CD8-positive, alpha-beta memory T cell (primary cell): ENCODE results near the gene BMP10. TPM values are rescaled to one million over a fixed set of nuclear protein-coding genes. Genes with fewer than 3 reads are reported as not detected.

Source experiments
- polyA plus RNA-seq: library from polyadenylated mRNA; unstranded; fragments of 300-500 nt; fragmentation: Illumina TruSeq; gene quantifications from one replicate; pipeline ENCODE4 v1.2.3, GENCODE V29; 2021
- total RNA-seq, 2 experiments: library from RNA; stranded (reverse); gene quantifications; one replicate each; pipeline ENCODE4 v1.2.3, GENCODE V29; 2021

The BMP10 gene
- total and polyA plus RNA-seq, 3 experiments from 2014 or later, result not detected

Other genes starting within 250 kb of the BMP10 start
- gene PROKR1, start 227.8 kb downstream of the BMP10 start, total RNA-seq, result under 1 TPM in 1 of 2 experiments, not detected in 1; 0.09 TPM
- not detected for gene PROKR1, start 227.8 kb downstream of the BMP10 start, polyA plus RNA-seq
- gene ARHGAP25, start 136.6 kb downstream of the BMP10 start, total RNA-seq, result 10 to 100 TPM; 74.7 to 75.2 TPM
- 200 TPM for gene ARHGAP25, start 136.6 kb downstream of the BMP10 start, polyA plus RNA-seq
- gene GKN2, start 81.5 kb upstream of the BMP10 start, total RNA-seq, result not detected
- not detected for gene GKN2, start 81.5 kb upstream of the BMP10 start, polyA plus RNA-seq
- not detected for gene GKN1, start 103.2 kb upstream of the BMP10 start, total RNA-seq
- gene GKN1, start 103.2 kb upstream of the BMP10 start, polyA plus RNA-seq, result not detected
- gene ANTXR1, start 141.8 kb upstream of the BMP10 start, total RNA-seq, result under 1 TPM; 0.22 to 0.27 TPM
- not detected for gene ANTXR1, start 141.8 kb upstream of the BMP10 start, polyA plus RNA-seq